Body of pancreas (tissue), 4 donors: ENCODE measurements around the gene FLYWCH1.

Experiments used
- CTCF ChIP-seq, 7 experiments: fragments of 450-650 bp in 4 of 7; fragments of 200-600 bp in 3 of 7; sonication (generic) in 3 of 7; IDR thresholded peaks; one replicate each; pipeline ENCODE4 v1.5.1; 2016 to 2019; ENCODE audit warnings: antibody characterized with exemption in 7 of 7
- POLR2A ChIP-seq, 3 donors: fragments of 450-650 bp; IDR thresholded peaks; one replicate each; pipeline ENCODE4 v1.6.1; 2016; ENCODE audit warnings: antibody characterized with exemption in 3 of 3, mild to moderate bottlenecking in 2 of 3

- TF ChIP-seq CTCF (IDR thresholded peaks at IDR 0.05) (no peak), POLR2A (IDR thresholded peaks at IDR 0.05) (no peak)
Measured at GRCh38 chr16:2866431-2866830, 45.3 kb upstream of the FLYWCH1 start.
